ENCODE measurements around the gene RSPO4. TPM values are rescaled to one million over a fixed set of nuclear protein-coding genes. Genes with fewer than 3 reads are reported as not detected.

The RSPO4 gene
- total RNA-seq, 1 experiment from 2014 or later, result not detected

- peaks cover 36% of the 10 kb centered on the region for H3K27me3 ChIP-seq (replicated peaks; ENCODE audit: insufficient read depth, low read depth, low read length, poor library complexity)
- TF ChIP-seq EZH2 (IDR thresholded peaks at IDR 0.05; ENCODE audit: borderline replicate concordance, low read depth, low read length, poor library complexity, severe bottlenecking), result no peak
- TF ChIP-seq, protein P1, sequence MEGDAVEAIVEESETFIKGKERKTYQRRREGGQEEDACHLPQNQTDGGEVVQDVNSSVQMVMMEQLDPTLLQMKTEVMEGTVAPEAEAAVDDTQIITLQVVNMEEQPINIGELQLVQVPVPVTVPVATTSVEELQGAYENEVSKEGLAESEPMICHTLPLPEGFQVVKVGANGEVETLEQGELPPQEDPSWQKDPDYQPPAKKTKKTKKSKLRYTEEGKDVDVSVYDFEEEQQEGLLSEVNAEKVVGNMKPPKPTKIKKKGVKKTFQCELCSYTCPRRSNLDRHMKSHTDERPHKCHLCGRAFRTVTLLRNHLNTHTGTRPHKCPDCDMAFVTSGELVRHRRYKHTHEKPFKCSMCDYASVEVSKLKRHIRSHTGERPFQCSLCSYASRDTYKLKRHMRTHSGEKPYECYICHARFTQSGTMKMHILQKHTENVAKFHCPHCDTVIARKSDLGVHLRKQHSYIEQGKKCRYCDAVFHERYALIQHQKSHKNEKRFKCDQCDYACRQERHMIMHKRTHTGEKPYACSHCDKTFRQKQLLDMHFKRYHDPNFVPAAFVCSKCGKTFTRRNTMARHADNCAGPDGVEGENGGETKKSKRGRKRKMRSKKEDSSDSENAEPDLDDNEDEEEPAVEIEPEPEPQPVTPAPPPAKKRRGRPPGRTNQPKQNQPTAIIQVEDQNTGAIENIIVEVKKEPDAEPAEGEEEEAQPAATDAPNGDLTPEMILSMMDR (conservative IDR thresholded peaks at IDR 0.05; ENCODE audit: low read depth, low read length), result no peak
- no TSS peak for BruUV-seq (replicated peaks)
- H3K4me1 ChIP-seq (ENCODE audit: insufficient read depth, low read length, poor library complexity, severe bottlenecking), result no peaks in the 10 kb centered on the region
- no peak overlapping the region for H3K4me3 ChIP-seq (ENCODE audit: low read depth, low read length, poor library complexity, severe bottlenecking)
- no peak for DNase-seq (ENCODE audit: low spot score)
- no peaks in the 10 kb centered on the region for H3K9me3 ChIP-seq (ENCODE audit: low read depth, low read length, poor library complexity, severe bottlenecking)
- no peaks in the 10 kb centered on the region for H3K36me3 ChIP-seq (ENCODE audit: insufficient read depth, low read length, poor library complexity, severe bottlenecking)
- intact Hi-C loops (cut with micrococcal nuclease; ENCODE audit: unreplicated experiment), result no loop called here
- H3K27ac ChIP-seq (ENCODE audit: low read depth, low read length, poor library complexity, severe bottlenecking), result no peak overlapping the region
- CTCF ChIA-PET, result no interaction called here
- POLR2A ChIA-PET (ENCODE audit: low non-redundant PET), result no interaction called here
Measured at GRCh38 chr20:942611-943010, 59.5 kb downstream of the RSPO4 start.

DNA sequence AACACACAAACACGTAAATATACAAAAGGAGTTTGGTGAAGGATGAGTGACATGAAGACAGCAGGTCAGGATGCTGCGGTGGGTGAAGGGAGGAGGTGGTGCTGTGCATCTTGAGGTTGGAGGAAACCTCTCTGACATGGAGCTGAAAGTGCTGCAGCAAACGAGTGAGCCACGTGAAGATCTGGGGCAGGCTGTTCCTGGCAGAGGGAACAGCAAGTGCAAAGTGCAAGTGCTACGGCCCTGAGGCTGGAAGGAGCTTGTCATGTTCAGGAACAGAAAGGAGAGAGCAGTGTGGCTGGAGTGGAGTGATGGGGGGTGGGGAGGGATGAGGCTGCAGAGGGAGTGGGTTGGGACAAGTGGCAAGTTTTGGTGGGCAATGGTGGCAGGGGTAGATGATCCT is 61.2 kb downstream of the RSPO4 start:
- intact Hi-C loops (cut with micrococcal nuclease; ENCODE audit: unreplicated experiment), result no loop called here
- no TSS peak for BruUV-seq (replicated peaks)
- H3K4me3 ChIP-seq (ENCODE audit: low read depth, low read length, poor library complexity, severe bottlenecking), result no peak overlapping the region
- no peaks in the 10 kb centered on the region for H3K36me3 ChIP-seq (ENCODE audit: insufficient read depth, low read length, poor library complexity, severe bottlenecking)
- no peak for DNase-seq (ENCODE audit: low spot score)
- TF ChIP-seq EZH2 (IDR thresholded peaks at IDR 0.05; ENCODE audit: borderline replicate concordance, low read depth, low read length, poor library complexity, severe bottlenecking), result no peak
- TF ChIP-seq, protein P1 (conservative IDR thresholded peaks at IDR 0.05; ENCODE audit: low read depth, low read length), result no peak
- ChIA-PET POLR2A (ENCODE audit: low non-redundant PET) (no interaction called here), CTCF (no interaction called here)
- no peaks in the 10 kb centered on the region for H3K9me3 ChIP-seq (ENCODE audit: low read depth, low read length, poor library complexity, severe bottlenecking)
- H3K27me3 ChIP-seq (replicated peaks; ENCODE audit: insufficient read depth, low read depth, low read length, poor library complexity), result peaks cover 22% of the 10 kb centered on the region
- H3K4me1 ChIP-seq (ENCODE audit: insufficient read depth, low read length, poor library complexity, severe bottlenecking), result no peaks in the 10 kb centered on the region
- no peak overlapping the region for H3K27ac ChIP-seq (ENCODE audit: low read depth, low read length, poor library complexity, severe bottlenecking)

DNA sequence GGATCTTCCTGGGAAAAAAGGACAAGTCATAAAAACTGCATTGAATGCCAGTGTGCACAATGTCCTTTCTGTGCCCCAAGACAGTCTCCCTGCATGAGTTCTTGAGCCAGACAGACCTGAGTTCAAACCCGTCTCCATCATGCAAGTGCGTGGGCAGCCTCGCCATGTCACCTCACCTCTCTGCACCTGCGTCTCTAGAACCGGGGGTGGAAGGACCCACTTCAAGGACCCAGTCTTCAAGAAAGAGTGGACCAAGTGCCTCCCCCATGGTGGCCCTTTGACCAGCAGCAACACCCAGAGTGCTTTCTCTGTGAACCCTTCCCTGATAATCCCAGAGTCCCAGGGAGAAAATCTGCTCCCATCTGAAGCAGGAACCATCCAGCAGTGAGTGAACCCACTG is 62.5 kb downstream of the RSPO4 start:
- ChIA-PET POLR2A (ENCODE audit: low non-redundant PET) (no interaction called here), CTCF (no interaction called here)
- Histone ChIP-seq H3K27ac (ENCODE audit: low read depth, low read length, poor library complexity, severe bottlenecking) (no peak overlapping the region), H3K27me3 (replicated peaks; ENCODE audit: insufficient read depth, low read depth, low read length, poor library complexity) (peaks cover 16% of the 10 kb centered on the region), H3K9me3 (ENCODE audit: low read depth, low read length, poor library complexity, severe bottlenecking) (no peaks in the 10 kb centered on the region), H3K4me1 (ENCODE audit: insufficient read depth, low read length, poor library complexity, severe bottlenecking) (no peaks in the 10 kb centered on the region), H3K4me3 (ENCODE audit: low read depth, low read length, poor library complexity, severe bottlenecking) (no peak overlapping the region), H3K36me3 (ENCODE audit: insufficient read depth, low read length, poor library complexity, severe bottlenecking) (no peaks in the 10 kb centered on the region)
- TF ChIP-seq, protein P1 (conservative IDR thresholded peaks at IDR 0.05; ENCODE audit: low read depth, low read length), result no peak
- TF ChIP-seq EZH2 (IDR thresholded peaks at IDR 0.05; ENCODE audit: borderline replicate concordance, low read depth, low read length, poor library complexity, severe bottlenecking), result no peak
- intact Hi-C loops (cut with micrococcal nuclease; ENCODE audit: unreplicated experiment), result no loop called here
- DNase-seq (ENCODE audit: low spot score), result no peak
- no TSS peak for BruUV-seq (replicated peaks)
